Smooth muscle cell of the pulmonary artery (primary cell): Measurements from ENCODE around the gene MYBBP1A. TPM values are rescaled to one million over a fixed set of nuclear protein-coding genes. Genes with fewer than 3 reads are reported as not detected.

ENCODE experiments used
- total RNA-seq: library from RNA; depleted of rRNA; stranded (reverse); fragments of >200 nt; gene quantifications from 2 replicates; pipeline ENCODE4 v1.2.3, GENCODE V29; 2014

Gene MYBBP1A
- 46.6 and 87.2 TPM in 2 replicates for total RNA-seq

GRCh38 chr17:4554997-4555799 is at the start of gene MYBBP1A:
Gene MYBBP1A (minus strand): TSS chr17:4555384. CDS start chr17:4555324, 60 bp downstream.

GRCh38 chr17:4584101-4584916 is 29.1 kb upstream of the MYBBP1A start, which contains the start of gene SMTNL2:
Gene SMTNL2 (plus strand): TSS chr17:4584529. CDS start chr17:4584606, 77 bp downstream.

GRCh38 chr17:4560421-4560820 is 5.2 kb upstream of the MYBBP1A start, which contains the start of gene GGT6:
Gene GGT6 (minus strand): TSS chr17:4560577. CDS start chr17:4560521, 56 bp downstream.

GRCh38 chr17:4498461-4499397 is 56.5 kb downstream of the MYBBP1A start, which contains the start of gene SPNS2:
Gene SPNS2 (plus strand): TSS chr17:4498881. CDS start chr17:4499048, 167 bp downstream.

Other genes with a start within 250 kb of the MYBBP1A start
- gene UBE2G1, start 188.7 kb downstream of the MYBBP1A start, total RNA-seq = 35.9 and 38.8 TPM in 2 replicates
- gene SPNS3, start 121.4 kb downstream of the MYBBP1A start, total RNA-seq = not detected in 2 replicates
- gene SPNS2, start 56.5 kb downstream of the MYBBP1A start, total RNA-seq = 0.13 and 0.40 TPM in 2 replicates
- gene GGT6, start 5.2 kb upstream of the MYBBP1A start, total RNA-seq = not detected in 2 replicates
- 0.72 TPM in 1 of 2 replicates, not detected in the other for gene SMTNL2, start 29.1 kb upstream of the MYBBP1A start, total RNA-seq
- gene ALOX15, start 86.3 kb upstream of the MYBBP1A start, total RNA-seq = 0.03 TPM in 1 of 2 replicates, not detected in the other
- 61.6 and 68.2 TPM in 2 replicates for gene PELP1, start 148.8 kb upstream of the MYBBP1A start, total RNA-seq
- gene ARRB2, start 155.2 kb upstream of the MYBBP1A start, total RNA-seq = 4.0 and 5.4 TPM in 2 replicates
- 11.4 and 11.7 TPM in 2 replicates for gene MED11, start 176.0 kb upstream of the MYBBP1A start, total RNA-seq
- 0.07 and 0.10 TPM in 2 replicates for gene ZMYND15, start 184.4 kb upstream of the MYBBP1A start, total RNA-seq
- 4.0 and 4.5 TPM in 2 replicates for gene CXCL16, start 184.5 kb upstream of the MYBBP1A start, total RNA-seq
- not detected in 2 replicates for gene TM4SF5, start 216.5 kb upstream of the MYBBP1A start, total RNA-seq
- gene VMO1, start 231.0 kb upstream of the MYBBP1A start, total RNA-seq = 0.33 TPM in 2 replicates
- gene GLTPD2, start 233.6 kb upstream of the MYBBP1A start, total RNA-seq = not detected in 2 replicates
- 88.0 and 106 TPM in 2 replicates for gene PSMB6, start 240.8 kb upstream of the MYBBP1A start, total RNA-seq